GM19025 (cell line): ENCODE measurements around the gene TNKS1BP1.

Experiments used
- ATAC-seq: cut with Tn5 transposase; IDR thresholded peaks from one replicate; pipeline ENCODE4 v1.9.1; 2021; ENCODE audit warnings: mild to moderate bottlenecking, low read depth, moderate library complexity; ENCODE audit not compliant: unreplicated experiment

TNKS1BP1 gene

GRCh38 chr11:57263351-57263750 lies 61.4 kb downstream of the TNKS1BP1 start:
- no peak for ATAC-seq

- ATAC-seq: no peak
These were observed 62.6 kb downstream of the TNKS1BP1 start for GRCh38 chr11:57262157-57262556.

- ATAC-seq: no peak
These were observed 63.6 kb downstream of the TNKS1BP1 start for GRCh38 chr11:57260937-57261783.

GRCh38 chr11:57256119-57256518 lies 68.6 kb downstream of the TNKS1BP1 start:
- no peak for ATAC-seq

GRCh38 chr11:57255618-57256017 lies 69.1 kb downstream of the TNKS1BP1 start:
- ATAC-seq: no peak

GRCh38 chr11:57254631-57255030 lies 70.1 kb downstream of the TNKS1BP1 start:
- ATAC-seq: no peak

- no peak for ATAC-seq
These were observed 73.2 kb downstream of the TNKS1BP1 start for GRCh38 chr11:57251491-57252104.

GRCh38 chr11:57251037-57251436 lies 73.7 kb downstream of the TNKS1BP1 start:
- no peak for ATAC-seq
